Liver (tissue), 9 donors: ENCODE data around the gene VOPP1. TPM values are rescaled to one million over a fixed set of nuclear protein-coding genes. Genes with fewer than 3 reads are reported as not detected.

Experiments used
- DNase-seq: peaks from one replicate; pipeline ENCODE4 v3.0.0-alpha.2; 2017; ENCODE audit warnings: low spot score
- H3K27ac ChIP-seq, 2 donors: one replicate each; pipeline ENCODE4 v1.7.0; 2013; ENCODE audit warnings: inconsistent platforms in 2 of 2, low read length in 2 of 2, control low read depth in 1 of 2, low read depth in 1 of 2, mild to moderate bottlenecking in 1 of 2
- H3K27me3 ChIP-seq, 4 donors: one replicate each; pipeline versions ENCODE4 v1.6.1 to v1.7.0; 2013; ENCODE audit warnings: low read length in 3 of 4, inconsistent platforms in 1 of 4, mild to moderate bottlenecking in 1 of 4, moderate library complexity in 1 of 4; ENCODE audit not compliant: control insufficient read depth in 4 of 4, insufficient read depth in 4 of 4
- H3K36me3 ChIP-seq, 4 donors: one replicate each; pipeline versions ENCODE4 v1.6.1 to v1.7.0; 2013; ENCODE audit warnings: low read length in 3 of 4, mild to moderate bottlenecking in 3 of 4, low read depth in 1 of 4, moderate library complexity in 1 of 4; ENCODE audit not compliant: control insufficient read depth in 4 of 4, insufficient read depth in 3 of 4
- H3K4me1 ChIP-seq, 4 donors: one replicate each; pipeline versions ENCODE4 v1.6.1 to v1.7.0; 2013; ENCODE audit warnings: low read length in 3 of 4, mild to moderate bottlenecking in 3 of 4, moderate library complexity in 1 of 4; ENCODE audit not compliant: control insufficient read depth in 4 of 4, insufficient read depth in 4 of 4
- H3K4me3 ChIP-seq, 3 donors: one replicate each; pipeline versions ENCODE4 v1.6.1 to v1.7.0; 2013; ENCODE audit warnings: low read length in 3 of 3, control low read depth in 1 of 3, low read depth in 1 of 3, mild to moderate bottlenecking in 1 of 3
- H3K9ac ChIP-seq, 2 donors: one replicate each; pipeline ENCODE4 v1.7.0; 2013; ENCODE audit warnings: low read length in 2 of 2, mild to moderate bottlenecking in 2 of 2, moderate library complexity in 2 of 2, control low read depth in 1 of 2, low read depth in 1 of 2
- H3K9me3 ChIP-seq, 4 donors: one replicate each; pipeline versions ENCODE4 v1.6.1 to v1.7.0; 2013; ENCODE audit warnings: low read length in 3 of 4; ENCODE audit not compliant: control insufficient read depth in 4 of 4
- FOXA1 ChIP-seq: IDR thresholded peaks from 2 replicates; pipeline ENCODE4 v1.6.1; 2016; ENCODE audit warnings: antibody characterized with exemption
- FOXA2 ChIP-seq: IDR thresholded peaks from 2 replicates; pipeline ENCODE4 v1.6.1; 2016; ENCODE audit warnings: antibody characterized with exemption
- GABPA ChIP-seq, 2 donors: IDR thresholded peaks in 1 of 2; conservative IDR thresholded peaks in 1 of 2; 2 replicates each; pipeline ENCODE4 v1.6.1; 2016; ENCODE audit warnings: antibody characterized with exemption in 2 of 2, mild to moderate bottlenecking in 1 of 2, moderate library complexity in 1 of 2
- HNF4G ChIP-seq: IDR thresholded peaks from 2 replicates; pipeline ENCODE4 v1.6.1; 2016; ENCODE audit warnings: antibody characterized with exemption
- NR2F2 ChIP-seq: IDR thresholded peaks from 2 replicates; pipeline ENCODE4 v1.6.1; 2016; ENCODE audit warnings: antibody characterized with exemption
- REST ChIP-seq: IDR thresholded peaks from 2 replicates; pipeline ENCODE4 v1.6.1; 2016; ENCODE audit warnings: antibody characterized with exemption, mild to moderate bottlenecking
- RXRA ChIP-seq, 2 donors: IDR thresholded peaks; 2 replicates each; pipeline ENCODE4 v1.6.1; 2017 to 2018; ENCODE audit warnings: antibody characterized with exemption in 2 of 2, mild to moderate bottlenecking in 1 of 2
- SP1 ChIP-seq: IDR thresholded peaks from 2 replicates; pipeline ENCODE4 v1.6.1; 2018; ENCODE audit warnings: antibody characterized with exemption, mild to moderate bottlenecking
- TAF1 ChIP-seq: conservative IDR thresholded peaks from 2 replicates; pipeline ENCODE4 v1.6.1; 2016; ENCODE audit warnings: antibody characterized with exemption, mild to moderate bottlenecking
- YY1 ChIP-seq: IDR thresholded peaks from 2 replicates; pipeline ENCODE4 v1.6.1; 2016; ENCODE audit warnings: antibody characterized with exemption, mild to moderate bottlenecking
- ZBTB33 ChIP-seq: IDR thresholded peaks from 2 replicates; pipeline ENCODE4 v1.6.1; 2016; ENCODE audit warnings: antibody characterized with exemption
- WGBS: extraction: QIAGEN DNeasy Blood & Tissue Kit; methylation state at CpG from one replicate; pipeline ENCODE4 v1.1.7; 2013; 5-methylcytosine and 5-hydroxymethylcytosine counted together
- polyA plus RNA-seq, 2 donors: library from polyadenylated mRNA; stranded (reverse) in 1 of 2; unstranded in 1 of 2; fragments of 200-250 nt in 1 of 2; fragments of >200 nt in 1 of 2; fragmentation: Nextera tagmentation in 1 of 2; extraction: Ambion mirVana in 1 of 2; gene quantifications; one replicate each; pipeline versions ENCODE4 v1.2.1 to v1.2.3, GENCODE V29; 2013 to 2015
- total RNA-seq, 2 donors: library from RNA; depleted of rRNA; stranded (reverse); fragments of >200 nt; gene quantifications; one replicate each; pipeline ENCODE4 v1.2.3, GENCODE V29; 2014
- TF ChIP-seq, protein P1 (sequence below): IDR thresholded peaks from 2 replicates; pipeline ENCODE4 v1.6.1; 2016; ENCODE audit warnings: antibody characterized with exemption
- donor health status: healthy.
- donor health status: healthy.
- donor health status: healthy.
- donor health status: healthy.
- donor health status: healthy.

Gene VOPP1
- total and polyA plus RNA-seq, 4 donors = 11.5 to 23.8 (median 21.7) TPM

DNA sequence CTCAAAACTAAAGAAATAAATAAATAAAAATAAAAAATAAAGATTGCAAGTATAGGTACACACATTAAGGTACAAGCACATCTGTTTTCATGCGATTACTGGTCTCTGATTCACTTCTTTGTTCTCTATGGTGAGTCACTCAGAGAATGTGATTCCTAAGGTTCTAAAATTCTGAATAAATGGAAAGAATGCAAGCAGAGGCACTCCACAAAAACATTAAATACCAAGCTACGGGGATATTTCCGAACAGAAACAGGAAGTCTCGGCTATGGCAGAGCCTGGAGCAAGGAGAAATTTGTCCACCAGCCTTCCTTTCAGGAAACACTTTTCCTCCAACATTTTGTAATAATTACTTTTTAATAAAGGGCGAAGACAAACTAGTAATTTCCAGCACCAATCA is 1.4 kb downstream of the VOPP1 start:
- peak overlapping the region; percentile 64 to 89 (median 83) for H3K4me3 ChIP-seq
- no peak for DNase-seq
- peaks cover 12 to 24% (median 21%) of the 10 kb centered on the region in 4 donors for H3K4me1 ChIP-seq
- no peaks in the 10 kb centered on the region for H3K27me3 ChIP-seq
- WGBS = 28% methylated on average over 5 of the region's 5 CpGs
- no peak for TF ChIP-seq REST
- TF ChIP-seq SP1 = no peak
- no peak for TF ChIP-seq GABPA (IDR thresholded peaks at IDR 0.05 in 1 of 2, conservative IDR thresholded peaks at IDR 0.05 in 1 of 2)
- TF ChIP-seq TAF1 = no peak
- TF ChIP-seq FOXA1 = no peak
- no peaks in the 10 kb centered on the region for H3K36me3 ChIP-seq
- H3K9me3 ChIP-seq = no peaks in the 10 kb centered on the region
- peak overlapping the region; percentile 60 to 80 for H3K9ac ChIP-seq
- H3K27ac ChIP-seq = peak overlapping the region; percentile 83 to 88

- H3K36me3 ChIP-seq = no peaks in the 10 kb centered on the region
- no peak overlapping the region for H3K27ac ChIP-seq
- H3K4me3 ChIP-seq = no peak overlapping the region
- no peak for DNase-seq
- peaks cover 12 to 28% (median 23%) of the 10 kb centered on the region in 4 donors for H3K4me1 ChIP-seq
- no peak for TF ChIP-seq ZBTB33
- TF ChIP-seq SP1 = no peak
- TF ChIP-seq, protein P1, sequence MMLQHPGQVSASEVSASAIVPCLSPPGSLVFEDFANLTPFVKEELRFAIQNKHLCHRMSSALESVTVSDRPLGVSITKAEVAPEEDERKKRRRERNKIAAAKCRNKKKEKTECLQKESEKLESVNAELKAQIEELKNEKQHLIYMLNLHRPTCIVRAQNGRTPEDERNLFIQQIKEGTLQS = no peak
- no peak for TF ChIP-seq RXRA (IDR thresholded peaks at IDR 0.05)
- no peak for TF ChIP-seq FOXA2
- TF ChIP-seq NR2F2 = no peak
- TF ChIP-seq YY1 = no peak
- TF ChIP-seq HNF4G = no peak
- no peak for TF ChIP-seq GABPA (IDR thresholded peaks at IDR 0.05 in 1 of 2, conservative IDR thresholded peaks at IDR 0.05 in 1 of 2)
- TF ChIP-seq REST = no peak
- no peak for TF ChIP-seq FOXA1
- H3K9me3 ChIP-seq = no peaks in the 10 kb centered on the region
- H3K27me3 ChIP-seq = no peaks in the 10 kb centered on the region
- 88% methylated on average over 18 of the region's 18 CpGs for WGBS
- H3K9ac ChIP-seq = no peak overlapping the region
Measured at GRCh38 chr7:55570218-55570873, 2.0 kb downstream of the VOPP1 start.
